ENCODE results near the gene BNIP5.

BNIP5 gene

DNA sequence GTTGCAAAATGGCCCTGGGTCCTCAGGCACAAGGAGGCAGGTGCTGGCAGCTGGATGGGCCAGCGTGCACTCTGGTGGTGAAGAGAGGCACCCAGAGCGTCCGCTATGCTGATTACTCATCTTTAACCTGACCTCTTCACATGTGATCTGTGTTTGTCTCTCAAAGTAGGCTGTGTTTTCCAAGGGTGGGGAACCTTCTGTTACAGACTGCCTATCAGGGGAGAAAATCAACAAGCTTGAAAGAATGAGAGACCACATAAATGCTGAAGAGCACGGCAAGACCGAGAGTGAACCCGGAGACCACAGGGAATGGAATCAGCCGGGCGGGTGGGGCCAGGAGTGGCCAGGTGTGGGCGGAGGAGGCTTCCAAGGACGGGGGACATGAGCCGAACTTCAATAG lies 16.2 kb downstream of the BNIP5 start:
- DNase-seq, result no peak

DNA sequence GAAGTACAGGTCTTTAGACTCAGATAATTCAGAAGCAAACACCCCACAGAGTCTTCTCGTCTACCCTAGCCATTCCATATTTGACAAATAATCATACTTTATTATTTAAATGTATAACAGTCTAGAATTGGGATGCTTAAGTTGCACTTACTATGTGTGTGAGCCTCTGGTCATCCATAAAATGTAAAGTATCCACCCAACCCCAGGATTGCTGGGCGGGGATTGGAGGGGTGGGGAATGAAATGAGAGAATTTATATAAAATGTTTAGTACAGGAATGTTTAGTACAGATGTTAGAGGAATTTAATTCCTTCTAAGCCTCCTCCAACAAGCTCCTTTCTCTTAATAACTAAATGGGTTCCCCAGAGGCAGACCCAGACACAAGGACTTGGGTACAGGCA lies 16.9 kb downstream of the BNIP5 start:
- no peak for DNase-seq

DNA sequence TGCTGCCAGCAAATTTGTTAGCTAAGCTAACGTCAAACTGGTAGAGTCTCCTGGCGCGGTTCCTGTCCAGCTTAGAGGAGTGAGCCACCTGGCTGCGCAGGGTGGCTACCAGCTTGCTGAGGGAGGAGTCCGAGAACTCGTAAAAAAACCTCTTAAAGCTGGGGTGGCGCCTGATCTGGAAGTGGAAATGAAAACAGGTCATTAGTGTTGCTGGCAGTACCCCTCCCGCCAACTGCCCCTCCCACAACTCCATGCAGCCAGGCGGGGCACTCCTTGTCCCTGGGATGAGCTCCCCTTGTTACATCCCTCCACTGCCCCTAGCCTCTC lies 17.3 kb downstream of the BNIP5 start:
- no peak for DNase-seq

DNA sequence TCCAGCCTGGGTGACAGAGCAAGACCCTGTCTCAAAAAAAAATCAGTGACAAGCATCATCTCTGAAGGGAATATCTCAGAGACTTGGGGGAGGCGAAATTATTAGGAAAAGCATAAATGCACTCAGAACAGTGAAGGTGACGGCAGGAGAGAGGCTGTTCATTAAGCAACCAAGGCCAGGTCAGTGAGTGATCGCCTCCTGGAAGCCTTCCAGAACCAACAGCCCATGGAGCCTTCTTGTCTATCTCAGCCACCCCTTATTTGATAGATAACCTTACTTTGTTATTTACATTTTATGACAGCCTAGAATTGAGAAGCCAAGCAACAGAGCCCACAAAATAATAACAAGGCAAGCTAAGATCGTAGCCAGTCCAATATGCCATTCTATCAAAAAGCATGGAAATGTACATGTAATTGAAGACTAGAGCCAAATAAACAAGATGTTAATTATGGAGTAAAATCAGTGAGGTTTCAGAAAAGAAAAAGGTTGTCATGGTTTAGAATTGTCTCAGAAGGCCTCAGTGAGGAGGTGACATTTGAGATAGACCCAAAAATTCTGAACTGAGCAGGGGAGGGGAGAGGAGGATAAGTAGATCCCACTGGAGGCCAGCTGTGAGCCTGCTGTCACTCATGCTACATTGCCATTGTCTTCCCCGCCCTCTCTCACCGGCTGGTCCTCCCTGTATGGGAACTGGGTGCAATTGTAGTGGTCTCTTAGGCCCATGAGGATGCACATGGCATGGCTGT lies 17.8 kb downstream of the BNIP5 start:
- DNase-seq, result no peak

DNA sequence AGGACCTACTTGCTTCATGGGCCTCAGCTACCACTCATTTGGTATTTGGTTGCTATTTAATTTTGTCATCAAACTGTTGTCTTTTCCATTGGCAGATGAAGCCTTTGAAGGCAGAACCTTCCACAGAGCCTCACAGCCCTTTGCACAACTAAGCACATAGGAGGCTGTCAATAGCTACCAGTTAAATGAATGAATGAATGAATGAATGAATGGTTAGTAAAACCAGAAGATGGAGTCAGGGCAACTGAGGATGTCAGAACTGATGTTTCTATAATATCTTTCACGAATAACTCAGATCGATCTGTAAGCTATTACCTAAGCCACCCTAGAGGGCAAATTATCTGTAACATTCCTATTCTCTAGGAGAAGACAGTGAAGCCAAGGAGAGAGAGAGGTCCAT lies 19.1 kb downstream of the BNIP5 start:
- no peak for DNase-seq

DNA sequence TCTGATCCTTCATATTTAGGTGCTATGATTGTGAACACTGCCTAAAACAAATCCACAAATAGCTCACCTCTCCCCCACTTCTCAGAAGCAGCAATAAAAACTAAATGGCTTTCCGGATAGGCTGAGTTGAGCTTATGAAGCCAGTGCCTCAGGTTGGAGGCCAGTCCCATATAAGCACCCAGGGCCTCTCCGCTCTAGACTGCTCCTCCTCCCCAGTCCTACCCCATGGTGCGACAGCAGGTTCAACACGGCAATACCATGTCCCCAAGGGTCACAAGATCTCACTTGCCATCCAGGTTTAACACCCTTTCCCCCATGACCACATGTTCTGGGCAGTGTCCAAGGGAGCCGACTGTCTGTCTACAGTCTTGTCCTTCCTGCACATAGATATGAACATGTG lies 20.8 kb downstream of the BNIP5 start:
- DNase-seq, result no peak

DNA sequence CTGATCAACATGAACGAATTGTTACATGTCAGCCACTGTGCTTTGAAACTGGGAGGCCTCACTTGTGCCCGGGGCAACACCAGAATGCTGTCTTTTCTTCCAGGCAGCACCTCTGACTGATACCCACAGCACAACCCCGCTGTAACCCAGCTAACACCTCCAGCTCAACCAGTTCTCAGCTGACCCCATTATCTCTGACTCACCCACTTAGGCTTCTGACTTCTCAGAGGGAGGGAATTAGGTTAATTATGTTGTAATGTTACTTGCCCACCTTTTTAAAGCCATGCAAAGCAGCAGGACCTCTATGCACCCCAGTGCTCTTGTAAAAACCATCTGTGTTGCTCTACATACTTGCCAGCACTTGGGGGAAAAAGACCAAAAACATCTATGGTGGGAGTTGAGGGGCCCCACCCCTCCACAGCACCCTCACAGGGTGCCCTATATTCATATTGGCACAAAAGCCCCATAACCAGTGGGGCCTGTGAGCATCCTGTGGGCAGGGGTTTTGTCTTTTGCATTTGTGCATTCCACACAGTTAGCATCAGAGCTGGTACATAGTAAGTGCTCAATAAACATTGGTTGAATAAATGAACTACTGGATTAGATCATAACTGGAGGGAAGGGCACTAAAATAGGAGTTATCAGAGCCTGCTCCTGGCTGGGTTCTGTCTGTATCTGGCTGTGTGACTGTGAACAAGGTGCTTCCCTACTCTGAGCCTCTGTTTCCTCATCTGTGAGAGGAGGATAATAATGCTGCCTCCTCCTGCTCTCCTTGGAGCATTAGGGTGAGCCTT lies 22.3 kb downstream of the BNIP5 start:
- DNase-seq, result peak; percentile 45

DNA sequence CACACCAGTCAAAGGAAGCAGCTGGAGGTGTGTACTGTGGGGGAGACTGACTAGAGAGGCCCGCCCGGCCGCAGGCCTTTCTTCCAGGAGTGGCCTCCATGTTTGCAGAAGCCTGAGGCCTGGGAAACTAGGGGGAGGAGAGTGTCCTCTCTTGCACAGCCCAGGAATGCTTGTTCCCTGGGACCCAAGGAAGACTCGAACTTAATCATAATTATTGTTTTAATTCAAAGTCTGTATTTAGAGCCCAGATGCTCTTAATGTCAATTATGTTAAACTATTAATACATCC lies 23.1 kb downstream of the BNIP5 start:
- DNase-seq, result no peak

DNA sequence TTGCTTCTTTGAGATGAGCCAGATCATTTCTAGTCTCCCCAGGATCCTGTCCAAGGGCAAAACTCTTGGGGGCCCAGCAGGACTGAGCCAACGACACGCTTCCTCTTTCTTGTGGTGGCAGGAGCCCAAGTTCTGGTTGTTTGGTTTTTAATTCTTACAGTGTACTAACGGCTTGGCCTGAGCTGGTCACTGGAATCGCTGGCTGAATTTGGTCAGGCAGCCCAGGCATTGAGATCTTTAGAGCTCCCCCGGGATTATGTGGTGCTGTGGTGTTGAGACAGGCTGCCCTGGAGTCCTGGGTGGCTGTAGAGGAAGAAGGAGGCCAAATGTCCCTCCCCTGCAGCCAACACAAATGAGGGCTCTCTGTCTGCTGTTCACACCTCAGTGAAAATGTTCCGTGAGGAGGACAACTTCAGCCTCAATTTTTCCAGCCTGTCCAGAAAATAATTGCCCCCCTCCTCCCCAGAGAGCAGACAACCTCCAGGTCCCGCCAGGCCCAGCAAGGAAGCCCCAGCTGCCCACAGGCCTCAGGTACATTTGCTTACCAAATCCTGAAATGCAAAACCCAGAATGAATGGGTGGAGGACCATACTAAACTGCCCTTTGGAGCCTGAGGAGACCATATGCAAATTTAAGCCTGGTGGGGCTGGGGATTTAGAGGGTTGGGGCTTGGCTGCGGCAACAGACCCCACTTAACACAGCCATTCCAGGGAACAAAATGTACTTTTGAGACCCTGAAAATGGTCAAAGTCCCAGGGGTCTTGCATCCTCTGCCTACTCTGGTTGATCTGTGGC lies 23.6 kb downstream of the BNIP5 start:
- peak; percentile 93 for DNase-seq

DNA sequence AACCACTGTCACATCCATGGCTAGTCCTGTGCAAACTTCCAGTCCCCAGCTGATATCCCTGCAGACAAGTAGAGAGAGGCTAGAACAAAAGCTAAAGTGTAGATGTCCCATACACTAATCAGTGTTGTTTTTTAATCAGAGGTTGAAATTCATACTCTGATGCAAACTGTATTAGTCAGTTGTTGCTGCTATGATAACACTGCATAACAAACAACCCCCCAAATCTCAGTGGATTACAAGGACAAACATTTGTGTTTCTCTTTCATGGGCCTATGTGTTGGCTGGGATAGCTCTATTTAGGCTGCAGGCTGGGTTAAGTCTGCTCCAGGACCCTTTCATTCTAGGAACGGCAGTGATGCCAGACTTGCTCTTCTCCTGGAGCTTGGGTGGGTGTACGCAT lies 26.8 kb downstream of the BNIP5 start:
- DNase-seq, result no peak

DNA sequence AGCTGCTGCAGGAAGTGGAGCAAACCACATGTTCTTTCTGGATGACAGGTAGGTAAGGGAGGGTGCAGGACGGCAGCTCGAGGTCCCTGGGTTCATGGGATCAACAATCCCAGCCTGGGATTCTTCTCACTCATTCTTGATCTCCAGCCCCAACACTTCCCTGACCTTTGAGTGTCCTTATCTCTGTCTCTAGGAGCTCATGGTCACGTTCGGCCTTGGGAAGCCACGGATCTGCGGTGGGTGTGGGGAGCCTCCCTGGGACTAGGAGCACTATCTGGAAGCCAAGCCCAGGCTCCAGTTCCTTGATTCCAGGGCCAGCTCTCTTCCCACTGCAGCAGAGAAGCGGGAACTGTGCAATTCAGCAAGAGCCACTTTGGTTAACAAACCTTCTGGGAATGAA lies 27.5 kb downstream of the BNIP5 start:
- DNase-seq, result no peak

DNA sequence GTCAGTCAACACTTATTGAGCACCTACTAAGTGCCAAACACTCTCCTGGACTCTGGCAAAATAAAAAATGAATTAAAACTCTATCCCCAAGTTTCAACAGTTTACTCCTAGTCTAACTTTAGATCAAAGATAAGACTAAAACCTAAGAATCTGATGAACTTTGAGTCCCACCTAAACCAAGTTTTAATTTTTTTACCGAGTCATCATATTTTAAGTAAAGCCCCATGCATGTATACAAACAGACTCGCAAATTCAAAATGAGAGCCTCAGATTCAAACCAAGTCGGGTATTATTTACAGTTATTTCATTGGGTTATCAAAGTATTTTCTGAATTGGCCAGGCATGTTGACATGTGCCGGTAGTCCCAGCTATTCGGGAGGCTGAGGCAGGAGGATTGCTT lies 28.2 kb downstream of the BNIP5 start:
- DNase-seq, result no peak

DNA sequence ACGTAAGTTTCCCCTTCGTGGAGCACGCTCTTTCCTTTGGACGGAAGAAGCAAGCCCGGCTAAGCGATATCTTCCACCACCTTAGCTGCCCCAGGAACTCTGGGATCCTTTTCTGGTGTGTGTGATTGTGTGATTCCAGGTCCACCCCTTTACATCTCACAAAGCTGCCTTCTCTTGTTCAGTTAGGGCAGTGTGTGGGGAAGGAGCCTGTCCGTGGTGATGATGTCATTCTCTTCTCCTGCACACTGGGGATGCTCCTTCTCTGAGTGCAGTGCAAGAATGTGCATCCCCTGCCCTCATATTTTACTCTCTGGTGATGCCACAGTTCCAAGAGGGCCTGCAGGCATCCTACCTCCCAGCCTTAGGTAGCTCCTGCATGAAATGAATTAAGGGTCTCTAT lies 30.3 kb downstream of the BNIP5 start:
- DNase-seq, result no peak

DNA sequence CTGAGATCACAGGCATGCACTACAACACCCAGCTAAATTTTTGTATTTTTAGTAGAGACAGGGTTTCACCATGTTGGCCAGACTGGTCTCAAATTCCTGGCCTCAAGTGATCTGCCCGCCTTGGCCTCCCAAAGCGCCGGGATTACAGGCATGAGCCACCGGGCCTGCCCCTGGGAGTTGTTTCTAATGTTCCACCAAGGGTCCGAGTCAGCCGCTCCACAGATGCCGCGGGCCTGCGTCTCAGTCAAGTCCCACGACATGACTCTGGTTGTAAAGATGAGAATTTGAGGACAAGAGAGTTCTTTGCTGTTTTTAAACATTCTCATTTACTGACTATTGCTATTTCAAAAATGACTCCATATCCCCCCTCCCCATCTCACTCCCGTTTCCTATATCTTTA lies 30.8 kb downstream of the BNIP5 start:
- no peak for DNase-seq

DNA sequence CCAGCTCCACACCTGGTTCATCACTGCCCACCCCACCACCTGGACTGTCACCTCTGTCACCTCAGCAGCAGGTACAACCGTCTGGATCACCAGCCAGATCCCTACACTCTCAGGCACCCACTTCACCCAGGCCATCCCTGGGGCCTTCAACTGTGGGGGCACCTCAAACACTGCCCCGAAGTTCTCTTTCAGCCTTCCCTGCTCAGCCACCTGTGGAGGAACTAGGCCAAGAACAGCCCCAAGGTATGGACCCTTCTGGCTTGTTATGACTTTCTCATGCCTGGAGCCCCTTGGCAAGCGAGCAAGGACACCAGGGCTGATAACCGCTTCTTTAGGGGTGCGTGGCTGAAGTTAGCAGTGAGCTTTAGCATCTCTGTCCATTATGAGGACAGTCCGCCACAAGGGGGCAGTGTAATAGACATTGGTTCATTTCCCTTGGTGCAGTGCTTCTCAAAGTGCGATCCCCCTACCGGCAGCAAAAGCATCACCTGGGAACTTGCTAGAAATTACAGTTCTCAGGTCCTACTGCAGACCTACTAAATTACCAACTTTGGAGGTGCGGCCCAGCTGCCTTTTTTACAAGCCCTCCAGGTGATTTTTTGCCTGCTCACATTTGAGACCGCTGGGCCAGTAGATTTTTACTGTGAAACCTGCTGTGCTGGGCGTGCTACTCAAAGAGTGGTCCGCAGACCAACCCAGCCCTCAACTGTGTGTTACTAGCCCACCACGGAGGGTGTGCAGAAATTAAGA lies 34.3 kb downstream of the BNIP5 start:
- DNase-seq, result peak; percentile 82

DNA sequence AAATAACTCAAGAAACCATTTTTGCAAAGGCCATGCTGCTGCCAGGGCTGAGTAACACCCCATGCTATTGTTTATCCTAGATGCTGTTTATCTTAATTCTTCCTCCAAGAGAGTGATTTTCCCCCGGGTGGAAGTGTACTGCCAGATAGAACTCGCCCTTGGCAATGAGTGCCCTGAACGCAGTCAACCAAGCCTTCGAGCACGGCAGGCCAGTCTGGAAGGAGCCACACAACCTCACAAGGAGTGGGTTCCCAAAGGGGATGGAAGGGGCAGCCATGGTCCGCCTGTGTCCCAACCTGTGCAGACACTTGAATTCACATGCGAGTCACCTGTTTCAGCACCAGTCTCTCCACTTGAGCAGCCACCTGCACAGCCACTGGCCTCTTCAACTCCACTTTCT lies 34.9 kb downstream of the BNIP5 start:
- DNase-seq, result no peak

DNA sequence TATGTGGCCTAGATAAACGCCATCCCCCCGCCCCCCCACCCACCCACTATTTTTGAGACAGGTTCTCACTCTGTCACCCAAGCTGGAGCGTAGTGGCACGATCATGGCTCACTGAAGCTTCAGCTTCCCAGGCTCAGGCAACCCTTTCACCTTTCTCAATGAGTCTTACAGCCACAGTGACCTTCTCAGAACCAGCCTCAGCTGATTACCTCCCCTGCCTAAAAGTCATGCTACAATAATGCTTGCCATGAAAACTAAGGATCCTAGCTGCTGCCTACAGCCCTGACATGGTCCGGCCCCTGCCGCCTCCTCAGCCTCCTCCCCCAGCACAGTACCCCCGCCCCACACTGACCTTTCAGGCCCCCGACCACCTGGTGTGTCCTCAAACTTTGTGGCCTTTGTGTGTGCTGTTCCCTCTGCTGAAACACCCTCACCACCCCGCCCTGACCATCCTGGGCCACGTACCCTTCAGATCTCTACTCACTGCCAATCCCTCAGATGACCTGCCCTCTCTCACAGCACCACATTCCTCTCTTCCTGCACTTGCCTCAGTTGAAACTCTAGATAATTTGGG lies 35.5 kb downstream of the BNIP5 start:
- DNase-seq, result no peak

DNA sequence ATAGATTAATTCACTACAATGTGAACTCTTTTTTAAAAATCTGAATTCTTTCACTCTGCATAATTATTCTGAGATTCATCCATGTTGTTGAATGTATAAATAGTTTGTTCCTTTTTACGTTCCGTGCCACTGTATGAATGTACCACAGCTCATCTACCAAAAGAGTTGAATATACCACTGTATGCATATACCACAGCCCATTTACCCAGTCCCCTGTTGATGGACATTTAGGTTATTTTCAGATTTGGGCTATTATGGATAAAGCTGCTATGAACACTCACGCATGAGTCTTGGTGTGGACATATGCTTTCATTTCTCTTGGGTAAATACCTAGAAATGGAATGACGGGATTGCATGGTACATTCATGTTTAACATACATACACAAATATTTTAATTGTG lies 38.7 kb downstream of the BNIP5 start:
- DNase-seq, result no peak

DNA sequence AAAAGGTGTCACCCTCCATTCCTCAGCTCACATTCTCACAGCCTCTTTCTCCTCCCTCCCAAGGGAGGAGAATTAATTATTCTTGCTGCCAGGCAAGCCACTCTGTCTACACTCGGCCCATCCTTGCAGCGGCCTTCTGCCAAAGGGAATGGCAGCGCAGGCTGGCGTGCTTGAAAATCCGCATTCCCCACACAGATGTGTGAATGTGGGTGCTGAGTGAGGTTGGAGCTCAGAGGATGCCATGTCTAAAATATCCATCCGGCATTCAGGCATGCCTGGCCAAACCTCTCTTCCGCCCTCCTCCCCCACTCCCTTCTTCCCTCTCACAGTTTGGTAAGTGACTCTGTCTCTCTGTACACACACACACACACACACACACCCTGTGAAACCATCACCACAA lies 39.2 kb downstream of the BNIP5 start:
- no peak for DNase-seq

DNA sequence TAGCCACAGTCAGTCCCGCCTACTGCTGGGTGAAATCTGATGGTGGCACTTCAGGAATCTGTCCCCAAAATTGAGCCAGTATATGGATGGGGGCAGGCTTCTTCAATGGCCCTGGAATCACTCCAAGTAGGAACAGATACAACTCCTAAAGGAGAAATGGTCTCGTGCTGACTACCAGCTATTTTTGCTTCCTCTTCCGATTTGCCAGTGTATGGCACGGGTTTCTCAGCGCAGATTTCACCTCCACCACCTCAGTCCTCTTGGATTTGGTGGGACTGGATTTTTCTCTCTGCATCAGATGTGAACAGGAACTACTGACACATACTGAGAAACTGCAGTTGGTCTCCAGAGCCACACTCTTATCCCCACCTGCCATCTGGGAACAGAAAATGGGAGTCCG lies 39.6 kb downstream of the BNIP5 start:
- no peak for DNase-seq

DNA sequence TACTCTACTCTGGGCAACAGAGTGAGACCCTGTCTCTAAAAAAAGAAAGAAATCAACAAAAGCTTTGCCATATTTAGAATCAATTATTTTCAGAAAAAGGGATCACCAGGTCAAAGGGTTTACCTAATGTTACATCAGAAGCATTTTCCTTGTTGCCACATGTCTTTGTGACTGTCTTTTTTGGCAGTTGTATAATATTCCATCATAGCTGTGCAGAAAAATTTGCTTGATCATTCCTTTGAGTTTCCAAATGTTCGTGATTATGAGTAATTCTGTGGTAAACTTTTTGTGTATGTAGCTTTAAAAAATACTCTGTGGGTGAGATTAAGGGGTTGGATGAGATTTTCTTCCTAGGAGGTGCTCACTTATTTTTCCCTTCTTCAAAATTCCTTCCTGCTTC lies 40.4 kb downstream of the BNIP5 start:
- DNase-seq, result no peak

DNA sequence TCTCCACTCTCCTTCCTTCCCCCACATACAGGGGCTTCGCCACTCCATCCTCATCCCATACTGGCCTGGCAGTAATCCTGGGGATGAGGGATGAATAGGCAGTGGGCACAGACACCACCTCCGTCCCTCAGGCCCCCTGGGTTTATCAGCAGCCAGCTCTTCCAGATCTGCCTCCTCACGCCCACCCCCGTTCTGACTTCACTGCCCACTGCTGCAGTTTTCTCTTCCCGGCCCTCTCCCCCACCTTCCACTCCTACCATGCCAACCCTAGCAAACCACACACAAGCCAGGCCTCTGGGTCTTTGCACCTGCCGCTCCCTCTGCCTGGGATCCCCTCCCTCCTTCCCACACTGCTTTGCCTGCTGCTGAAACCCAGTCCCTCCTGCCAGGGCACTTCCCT lies 44.5 kb downstream of the BNIP5 start:
- no peak for DNase-seq

Data from MV-4-11 (cell line).